ENCODE data around the gene KIAA1549.

DNA sequence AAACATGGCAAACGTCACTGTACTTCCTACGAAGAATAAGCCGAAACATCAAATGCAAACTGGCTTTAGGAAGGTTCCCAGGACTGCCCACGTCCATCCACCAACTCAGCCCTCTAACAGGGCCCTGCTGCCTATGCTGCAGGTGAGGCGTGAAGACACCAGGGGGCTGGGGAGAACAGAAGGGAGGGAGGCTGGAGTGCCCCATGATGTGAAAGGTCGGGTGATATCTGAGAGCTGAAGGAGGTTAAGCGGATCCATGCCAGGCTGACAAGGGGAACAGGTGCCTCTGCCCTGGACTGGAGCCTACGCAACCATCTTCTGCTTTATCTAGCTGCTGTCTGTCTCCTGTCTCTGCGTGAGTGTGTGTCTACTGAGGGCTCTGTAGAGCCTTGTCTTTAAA, 143.0 kb downstream of the KIAA1549 start:
- TF ChIP-seq, protein P1, sequence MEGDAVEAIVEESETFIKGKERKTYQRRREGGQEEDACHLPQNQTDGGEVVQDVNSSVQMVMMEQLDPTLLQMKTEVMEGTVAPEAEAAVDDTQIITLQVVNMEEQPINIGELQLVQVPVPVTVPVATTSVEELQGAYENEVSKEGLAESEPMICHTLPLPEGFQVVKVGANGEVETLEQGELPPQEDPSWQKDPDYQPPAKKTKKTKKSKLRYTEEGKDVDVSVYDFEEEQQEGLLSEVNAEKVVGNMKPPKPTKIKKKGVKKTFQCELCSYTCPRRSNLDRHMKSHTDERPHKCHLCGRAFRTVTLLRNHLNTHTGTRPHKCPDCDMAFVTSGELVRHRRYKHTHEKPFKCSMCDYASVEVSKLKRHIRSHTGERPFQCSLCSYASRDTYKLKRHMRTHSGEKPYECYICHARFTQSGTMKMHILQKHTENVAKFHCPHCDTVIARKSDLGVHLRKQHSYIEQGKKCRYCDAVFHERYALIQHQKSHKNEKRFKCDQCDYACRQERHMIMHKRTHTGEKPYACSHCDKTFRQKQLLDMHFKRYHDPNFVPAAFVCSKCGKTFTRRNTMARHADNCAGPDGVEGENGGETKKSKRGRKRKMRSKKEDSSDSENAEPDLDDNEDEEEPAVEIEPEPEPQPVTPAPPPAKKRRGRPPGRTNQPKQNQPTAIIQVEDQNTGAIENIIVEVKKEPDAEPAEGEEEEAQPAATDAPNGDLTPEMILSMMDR (IDR thresholded peaks at IDR 0.05), result no peak
- no peak for TF ChIP-seq EP300 (IDR thresholded peaks at IDR 0.05)
- TF ChIP-seq POLR2A (IDR thresholded peaks at IDR 0.05), result no peak

Measured in tibial nerve (tissue), 4 donors.